H1 (cell line): ENCODE results near the gene DZIP1L. TPM values are rescaled to one million over a fixed set of nuclear protein-coding genes. Genes with fewer than 3 reads are reported as not detected.

Experiments
- CEBPB ChIP-seq: IDR thresholded peaks from 2 replicates; pipeline ENCODE4 v1.6.1; 2012; ENCODE audit warnings: low read depth, low read length
- EP300 ChIP-seq, 2 experiments: IDR thresholded peaks; 1 replicate in 1 of 2; 2 replicates in 1 of 2; pipeline ENCODE4 v1.6.1; 2011 to 2012; ENCODE audit warnings: low read depth in 2 of 2, low read length in 2 of 2, mild to moderate bottlenecking in 2 of 2, borderline replicate concordance in 1 of 2, inconsistent platforms in 1 of 2, moderate library complexity in 1 of 2
- POU5F1 ChIP-seq: IDR thresholded peaks from 2 replicates; pipeline ENCODE4 v1.6.1; 2011; ENCODE audit warnings: low read depth, mild to moderate bottlenecking, low read length, moderate library complexity
- SIRT6 ChIP-seq: IDR thresholded peaks from one replicate; pipeline ENCODE4 v1.7.1; 2012; ENCODE audit warnings: low read length, inconsistent platforms
- polyA plus RNA-seq, 7 experiments: library from polyadenylated mRNA; depleted of rRNA in 3 of 7; stranded (reverse) in 5 of 7; unstranded in 2 of 7; fragments of >200 nt in 5 of 7; fragments of 200-250 nt in 2 of 7; gene quantifications; 1 replicate in 5 of 7; 2 replicates in 1 of 7; 4 replicates in 1 of 7; pipeline versions ENCODE4 v1.2.1 to v1.2.3, GENCODE V29; 2011 to 2013; ENCODE audit warnings: missing spikeins in 2 of 7, mixed read lengths in 2 of 7
- total RNA-seq: library from RNA; stranded (reverse); fragmentation: NEBNext Ultra II Directional; extraction: Animal tissue kit (Norgen Biotek cat#: 25700); gene quantifications from 2 replicates; pipeline ENCODE4 v1.2.1, GENCODE V29; 2021

The DZIP1L gene
- total and polyA plus RNA-seq, 2 of the 8 experiments (the other 6 are each of a cell fraction or from before 2014, with no cell fraction given) = 6.5 to 8.3 TPM

DNA sequence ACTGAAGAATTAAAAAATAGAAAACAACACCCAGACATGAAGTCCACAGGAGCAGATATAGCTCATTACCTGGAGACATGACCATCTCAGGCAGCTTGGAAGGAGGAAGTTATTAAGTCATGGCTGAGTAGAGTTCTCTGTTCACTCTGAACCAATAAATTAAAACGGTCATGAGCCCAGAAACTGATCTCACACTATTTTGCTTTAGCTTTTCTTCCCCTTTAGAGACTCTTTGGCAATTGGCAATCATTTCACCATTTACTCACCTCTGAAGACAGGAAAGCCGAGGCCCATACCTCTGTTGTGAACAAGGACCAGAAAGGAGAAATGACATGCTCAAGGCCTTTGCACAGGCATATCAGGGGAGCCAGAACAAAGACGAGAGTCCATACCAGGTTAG lies 78.8 kb downstream of the DZIP1L start (continued):
- TF ChIP-seq EP300 (IDR thresholded peaks at IDR 0.05; ENCODE audit: borderline replicate concordance in 1 of 2, low read depth in 2 of 2, low read length in 2 of 2) (no peak), SIRT6 (no peak), POU5F1 (no peak), CEBPB (no peak)
- TF ChIP-seq, all 59 proteins: peak for 0
